Tibial artery (tissue), 4 donors: ENCODE data around the gene GLI1.

Experiments
- DNase-seq, 2 donors: peaks; one replicate each; pipeline ENCODE4 v3.0.0-alpha.2; 2019
- H3K27ac ChIP-seq, 2 donors: fragments of 200-600 bp; sonication (generic) in 1 of 2; 1 replicate in 1 of 2; 2 replicates in 1 of 2; pipeline ENCODE4 v1.5.1; 2018 to 2019; ENCODE audit warnings: mild to moderate bottlenecking in 1 of 2
- H3K27me3 ChIP-seq, 2 donors: fragments of 200-600 bp; sonication (generic) in 1 of 2; one replicate each; pipeline versions ENCODE4 v1.5.1 to v1.6.0; 2016 to 2019
- H3K36me3 ChIP-seq, 3 donors: fragments of 200-600 bp; sonication (generic) in 2 of 3; one replicate each; pipeline ENCODE4 v1.5.1; 2016 to 2019; ENCODE audit warnings: mild to moderate bottlenecking in 2 of 3
- H3K4me1 ChIP-seq, 4 donors: fragments of 200-600 bp; sonication (generic) in 2 of 4; 1 replicate in 3 of 4; 2 replicates in 1 of 4; pipeline ENCODE4 v1.5.1; 2016 to 2019
- H3K4me3 ChIP-seq, 2 donors: fragments of 200-600 bp; sonication (generic) in 1 of 2; 1 replicate in 1 of 2; 2 replicates in 1 of 2; pipeline ENCODE4 v1.5.1; 2018 to 2019; ENCODE audit warnings: mild to moderate bottlenecking in 2 of 2
- H3K9me3 ChIP-seq, 3 donors: fragments of 200-600 bp; sonication (generic) in 1 of 3; one replicate each; pipeline ENCODE4 v1.5.1; 2016 to 2019
- CTCF ChIP-seq, 2 experiments: fragments of 200-600 bp in 1 of 2; fragments of 450-650 bp in 1 of 2; IDR thresholded peaks; one replicate each; pipeline ENCODE4 v1.5.1; 2017 to 2019; ENCODE audit warnings: antibody characterized with exemption in 2 of 2, mild to moderate bottlenecking in 1 of 2, moderate library complexity in 1 of 2
- intact Hi-C: fragments of 100-400 bp; cut with DNase I; formaldehyde crosslinking; loops from one replicate; pipeline ENCODE4 v1.15.0; 2023; ENCODE audit warnings: low total_unique reads

The GLI1 gene

GRCh38 chr12:57446292-57446960 is 13.2 kb upstream of the GLI1 start:
- no peak overlapping the region for H3K27ac ChIP-seq
- H3K27me3 ChIP-seq = no peaks in the 10 kb centered on the region
- H3K9me3 ChIP-seq = no peaks in the 10 kb centered on the region
- intact Hi-C loops = no loop called here
- DNase-seq = no peak
- H3K4me3 ChIP-seq = no peak overlapping the region
- TF ChIP-seq CTCF (IDR thresholded peaks at IDR 0.05) = no peak
- peaks cover 0 to 5% (median 3%) of the 10 kb centered on the region in 4 donors for H3K4me1 ChIP-seq
- no peaks in the 10 kb centered on the region for H3K36me3 ChIP-seq

- no peak for DNase-seq
- H3K4me3 ChIP-seq = no peak overlapping the region
- H3K9me3 ChIP-seq = no peaks in the 10 kb centered on the region
- no peak for TF ChIP-seq CTCF (IDR thresholded peaks at IDR 0.05)
- H3K27ac ChIP-seq = no peak overlapping the region
- H3K27me3 ChIP-seq = no peaks in the 10 kb centered on the region
- no peaks in the 10 kb centered on the region for H3K36me3 ChIP-seq
- H3K4me1 ChIP-seq = peaks cover 0 to 20% (median 15%) of the 10 kb centered on the region in 4 donors
- intact Hi-C loops = no loop called here
Measured at GRCh38 chr12:57448669-57449068, 10.9 kb upstream of the GLI1 start.

GRCh38 chr12:57449375-57449774 is 10.2 kb upstream of the GLI1 start:
- H3K9me3 ChIP-seq = no peaks in the 10 kb centered on the region
- H3K27me3 ChIP-seq = no peaks in the 10 kb centered on the region
- DNase-seq = no peak
- H3K27ac ChIP-seq = no peak overlapping the region
- no peak for TF ChIP-seq CTCF (IDR thresholded peaks at IDR 0.05)
- intact Hi-C loops = no loop called here
- no peaks in the 10 kb centered on the region for H3K36me3 ChIP-seq
- peaks cover 0 to 20% (median 15%) of the 10 kb centered on the region in 4 donors for H3K4me1 ChIP-seq
- H3K4me3 ChIP-seq = no peak overlapping the region

GRCh38 chr12:57450057-57450456 is 9.5 kb upstream of the GLI1 start:
- H3K27me3 ChIP-seq = no peaks in the 10 kb centered on the region
- H3K27ac ChIP-seq = no peak overlapping the region
- H3K4me1 ChIP-seq = peaks cover 0 to 20% (median 15%) of the 10 kb centered on the region in 4 donors
- H3K4me3 ChIP-seq = no peak overlapping the region
- H3K9me3 ChIP-seq = no peaks in the 10 kb centered on the region
- H3K36me3 ChIP-seq = no peaks in the 10 kb centered on the region
- no peak for DNase-seq
- TF ChIP-seq CTCF (IDR thresholded peaks at IDR 0.05) = no peak
- intact Hi-C loops = loop anchor here (5.0 kb wide), 2 partner anchors 183 to 328 kb away; no protein-coding TSS in a partner anchor

- intact Hi-C loops = loop anchor here (5.0 kb wide), 2 partner anchors 184 to 329 kb away; no protein-coding TSS in a partner anchor
- peaks cover 0 to 21% (median 18%) of the 10 kb centered on the region in 4 donors for H3K4me1 ChIP-seq
- H3K27me3 ChIP-seq = peaks cover 0 to 3% of the 10 kb centered on the region in 2 donors
- no peak overlapping the region for H3K4me3 ChIP-seq
- H3K36me3 ChIP-seq = no peaks in the 10 kb centered on the region
- H3K27ac ChIP-seq = peak overlapping the region; percentile 82 to 89
- no peak for TF ChIP-seq CTCF (IDR thresholded peaks at IDR 0.05)
- DNase-seq = no peak
- H3K9me3 ChIP-seq = no peaks in the 10 kb centered on the region
Measured at GRCh38 chr12:57451233-57451778, 8.3 kb upstream of the GLI1 start.
